Measurements from ENCODE around the gene LRRC27.
"Not testable (repeated sequence)": the region's sequence is repeated elsewhere in the genome, so short reads cannot be mapped to it uniquely, and the experiment has no call there.

LRRC27 gene

DNA sequence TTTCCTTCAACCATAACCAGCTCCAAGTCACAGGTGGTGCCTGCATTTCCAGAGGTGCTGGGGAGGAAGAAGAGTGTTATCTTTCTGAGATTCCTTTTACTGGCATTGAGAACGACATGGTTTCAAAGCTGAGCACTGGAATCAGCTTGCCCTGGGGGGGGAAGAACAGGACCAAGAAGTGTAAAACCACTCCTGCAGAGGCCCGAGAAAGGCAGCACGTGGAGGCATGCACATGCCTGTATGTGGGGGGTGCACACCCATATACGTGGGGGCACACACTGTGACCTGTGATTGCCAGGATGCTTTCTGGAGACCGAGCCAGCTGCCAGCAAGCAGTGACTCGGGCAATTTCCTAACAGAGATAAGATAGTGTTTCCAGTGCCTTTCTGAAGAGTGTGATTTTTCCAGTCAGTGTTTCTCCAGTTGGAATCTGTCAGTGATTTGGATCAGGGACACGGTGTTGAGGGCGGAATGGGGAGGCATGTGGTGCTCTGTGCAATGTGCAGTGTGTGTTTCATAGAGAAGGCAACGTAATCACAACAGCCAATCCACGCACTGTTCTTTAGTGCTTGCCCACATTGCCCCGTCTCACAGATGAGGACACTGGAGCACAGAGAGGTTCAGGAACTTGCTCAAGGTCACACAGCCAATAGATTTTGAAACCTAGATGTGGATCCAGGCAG, 4.2 kb downstream of the LRRC27 start:
- Histone ChIP-seq H3K4me2 (ENCODE audit: low read length) (no peak overlapping the region), H3K9me3 (ENCODE audit: low read length) (no peaks in the 10 kb centered on the region), H3K4me3 (ENCODE audit: low read depth, low read length, poor library complexity, severe bottlenecking) (no peak overlapping the region), H3K36me3 (ENCODE audit: insufficient read depth, low read length) (no peaks in the 10 kb centered on the region), H3K4me1 (ENCODE audit: insufficient read depth, low read length, severe bottlenecking) (peaks cover 14% of the 10 kb centered on the region), H3K27me3 (ENCODE audit: insufficient read depth, low read length) (no peaks in the 10 kb centered on the region), H3K79me2 (ENCODE audit: insufficient read depth, low read length) (peaks cover 1% of the 10 kb centered on the region), H3K9me2 (ENCODE audit: low read depth, low read length) (no peaks in the 10 kb centered on the region), H4K20me1 (ENCODE audit: insufficient read depth, low read length) (no peaks in the 10 kb centered on the region), H3K27ac (ENCODE audit: low read depth, low read length, poor library complexity, severe bottlenecking) (no peak overlapping the region), H2AFZ (ENCODE audit: low read length) (no peak overlapping the region), H3K9ac (ENCODE audit: low read length) (no peak overlapping the region), H3F3A (ENCODE audit: insufficient read depth, low read length) (no peaks in the 10 kb centered on the region)
- TF ChIP-seq EZH2 (IDR thresholded peaks at IDR 0.05; ENCODE audit: borderline replicate concordance, low read length) = no peak
- TF ChIP-seq, protein P1, sequence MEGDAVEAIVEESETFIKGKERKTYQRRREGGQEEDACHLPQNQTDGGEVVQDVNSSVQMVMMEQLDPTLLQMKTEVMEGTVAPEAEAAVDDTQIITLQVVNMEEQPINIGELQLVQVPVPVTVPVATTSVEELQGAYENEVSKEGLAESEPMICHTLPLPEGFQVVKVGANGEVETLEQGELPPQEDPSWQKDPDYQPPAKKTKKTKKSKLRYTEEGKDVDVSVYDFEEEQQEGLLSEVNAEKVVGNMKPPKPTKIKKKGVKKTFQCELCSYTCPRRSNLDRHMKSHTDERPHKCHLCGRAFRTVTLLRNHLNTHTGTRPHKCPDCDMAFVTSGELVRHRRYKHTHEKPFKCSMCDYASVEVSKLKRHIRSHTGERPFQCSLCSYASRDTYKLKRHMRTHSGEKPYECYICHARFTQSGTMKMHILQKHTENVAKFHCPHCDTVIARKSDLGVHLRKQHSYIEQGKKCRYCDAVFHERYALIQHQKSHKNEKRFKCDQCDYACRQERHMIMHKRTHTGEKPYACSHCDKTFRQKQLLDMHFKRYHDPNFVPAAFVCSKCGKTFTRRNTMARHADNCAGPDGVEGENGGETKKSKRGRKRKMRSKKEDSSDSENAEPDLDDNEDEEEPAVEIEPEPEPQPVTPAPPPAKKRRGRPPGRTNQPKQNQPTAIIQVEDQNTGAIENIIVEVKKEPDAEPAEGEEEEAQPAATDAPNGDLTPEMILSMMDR (IDR thresholded peaks at IDR 0.05; ENCODE audit: low read length) = no peak

DNA sequence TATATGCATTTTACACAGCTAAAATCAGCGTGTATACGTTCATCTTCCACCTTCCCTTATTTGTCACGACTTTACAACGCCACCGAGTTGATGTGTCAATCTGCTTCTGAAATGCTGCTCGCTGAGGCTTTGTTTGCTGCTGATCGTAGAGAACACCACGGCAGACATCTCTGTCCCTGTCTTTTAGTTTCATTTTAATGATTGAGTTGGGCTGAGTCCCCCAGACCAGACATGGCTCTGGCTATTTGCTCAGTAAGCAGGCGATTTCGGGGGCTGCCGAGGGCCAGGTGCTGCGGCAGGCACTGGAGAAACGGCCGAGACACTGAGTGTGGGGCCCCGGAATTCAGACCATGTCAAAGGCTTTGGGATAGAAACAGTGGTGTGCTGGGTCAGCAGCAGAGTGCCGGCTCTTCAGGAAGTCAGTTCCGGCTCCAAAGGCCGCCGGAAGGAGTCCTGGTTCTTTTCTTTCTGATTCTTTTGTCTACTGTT, 5.0 kb downstream of the LRRC27 start:
- no peaks in the 10 kb centered on the region for H3F3A ChIP-seq (ENCODE audit: insufficient read depth, low read length)
- TF ChIP-seq, protein P1 (IDR thresholded peaks at IDR 0.05; ENCODE audit: low read length) = no peak
- TF ChIP-seq EZH2 (IDR thresholded peaks at IDR 0.05; ENCODE audit: borderline replicate concordance, low read length) = no peak
- H3K27me3 ChIP-seq (ENCODE audit: insufficient read depth, low read length) = no peaks in the 10 kb centered on the region
- H3K4me2 ChIP-seq (ENCODE audit: low read length) = no peak overlapping the region
- H3K9me3 ChIP-seq (ENCODE audit: low read length) = no peaks in the 10 kb centered on the region
- H3K4me3 ChIP-seq (ENCODE audit: low read depth, low read length, poor library complexity, severe bottlenecking) = no peak overlapping the region
- no peak overlapping the region for H3K27ac ChIP-seq (ENCODE audit: low read depth, low read length, poor library complexity, severe bottlenecking)
- peaks cover 14% of the 10 kb centered on the region for H3K4me1 ChIP-seq (ENCODE audit: insufficient read depth, low read length, severe bottlenecking)
- no peak overlapping the region for H3K9ac ChIP-seq (ENCODE audit: low read length)
- H3K9me2 ChIP-seq (ENCODE audit: low read depth, low read length) = no peaks in the 10 kb centered on the region
- no peak overlapping the region for H2AFZ ChIP-seq (ENCODE audit: low read length)
- no peaks in the 10 kb centered on the region for H4K20me1 ChIP-seq (ENCODE audit: insufficient read depth, low read length)
- H3K36me3 ChIP-seq (ENCODE audit: insufficient read depth, low read length) = no peaks in the 10 kb centered on the region
- H3K79me2 ChIP-seq (ENCODE audit: insufficient read depth, low read length) = no peaks in the 10 kb centered on the region

DNA sequence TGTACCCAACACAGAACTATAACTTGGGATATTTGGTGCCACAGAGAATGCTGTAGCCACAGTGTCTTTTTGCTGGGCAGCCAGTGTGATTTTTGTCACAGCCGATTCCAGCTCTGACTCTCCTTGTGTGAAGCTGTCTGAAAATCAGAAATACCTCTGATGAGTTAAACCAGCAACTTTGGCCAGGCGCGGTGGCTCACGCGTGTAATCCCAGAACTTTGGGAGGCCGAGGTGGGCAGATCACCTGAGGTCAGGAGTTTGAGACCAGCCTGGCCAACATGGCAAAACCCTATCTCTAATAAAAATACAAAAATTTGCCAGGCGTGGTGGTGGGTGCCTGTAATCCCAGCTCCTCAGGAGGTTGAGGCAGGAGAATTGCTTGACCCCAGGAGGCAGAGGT, 5.9 kb downstream of the LRRC27 start:
- not testable (repeated sequence) for H3K79me2 ChIP-seq (ENCODE audit: insufficient read depth, low read length); H3K4me2 ChIP-seq (ENCODE audit: low read length); H4K20me1 ChIP-seq (ENCODE audit: insufficient read depth, low read length); H3K27ac ChIP-seq (ENCODE audit: low read depth, low read length, poor library complexity, severe bottlenecking); H3K36me3 ChIP-seq (ENCODE audit: insufficient read depth, low read length); H3K27me3 ChIP-seq (ENCODE audit: insufficient read depth, low read length); H3K9me3 ChIP-seq (ENCODE audit: low read length); H3K4me3 ChIP-seq (ENCODE audit: low read depth, low read length, poor library complexity, severe bottlenecking); H3K4me1 ChIP-seq (ENCODE audit: insufficient read depth, low read length, severe bottlenecking); H3K9ac ChIP-seq (ENCODE audit: low read length); H3F3A ChIP-seq (ENCODE audit: insufficient read depth, low read length); H2AFZ ChIP-seq (ENCODE audit: low read length); H3K9me2 ChIP-seq (ENCODE audit: low read depth, low read length)

DNA sequence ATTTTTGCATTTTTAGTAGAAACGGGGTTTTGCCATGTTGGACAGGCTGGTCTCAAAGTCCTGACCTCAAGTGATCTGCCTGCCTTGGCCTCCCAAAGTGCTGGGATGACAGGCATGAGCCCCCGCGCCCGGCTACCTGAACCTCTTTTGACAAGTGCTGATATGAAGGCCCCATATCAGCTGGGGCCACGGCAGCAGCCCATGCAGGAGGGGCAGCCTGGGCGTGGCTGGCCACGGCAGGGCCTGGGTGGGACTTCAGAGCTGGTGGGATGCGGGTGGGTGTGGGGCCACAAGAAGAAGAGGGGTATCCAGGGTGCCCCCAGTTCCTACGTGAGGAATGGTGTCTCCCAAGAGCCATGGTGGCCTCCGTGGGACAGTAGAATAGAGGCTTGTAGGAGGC, 6.9 kb downstream of the LRRC27 start:
- H3K27me3 ChIP-seq (ENCODE audit: insufficient read depth, low read length) = no peaks in the 10 kb centered on the region
- no peaks in the 10 kb centered on the region for H3K4me1 ChIP-seq (ENCODE audit: insufficient read depth, low read length, severe bottlenecking)
- no peak overlapping the region for H3K4me3 ChIP-seq (ENCODE audit: low read depth, low read length, poor library complexity, severe bottlenecking)
- H3K27ac ChIP-seq (ENCODE audit: low read depth, low read length, poor library complexity, severe bottlenecking) = no peak overlapping the region
- H2AFZ ChIP-seq (ENCODE audit: low read length) = no peak overlapping the region
- TF ChIP-seq, protein P1 (IDR thresholded peaks at IDR 0.05; ENCODE audit: low read length) = no peak
- TF ChIP-seq EZH2 (IDR thresholded peaks at IDR 0.05; ENCODE audit: borderline replicate concordance, low read length) = no peak
- H4K20me1 ChIP-seq (ENCODE audit: insufficient read depth, low read length) = no peaks in the 10 kb centered on the region
- H3K4me2 ChIP-seq (ENCODE audit: low read length) = no peak overlapping the region
- H3F3A ChIP-seq (ENCODE audit: insufficient read depth, low read length) = no peaks in the 10 kb centered on the region
- H3K9me2 ChIP-seq (ENCODE audit: low read depth, low read length) = no peaks in the 10 kb centered on the region
- no peaks in the 10 kb centered on the region for H3K36me3 ChIP-seq (ENCODE audit: insufficient read depth, low read length)
- H3K79me2 ChIP-seq (ENCODE audit: insufficient read depth, low read length) = no peaks in the 10 kb centered on the region
- no peak overlapping the region for H3K9ac ChIP-seq (ENCODE audit: low read length)
- H3K9me3 ChIP-seq (ENCODE audit: low read length) = no peaks in the 10 kb centered on the region

All from OCI-LY1 (cell line).